ENCODE data around the gene SMAD7. TPM values are rescaled to one million over a fixed set of nuclear protein-coding genes. Genes with fewer than 3 reads are reported as not detected.

Gene SMAD7
- total RNA-seq, 1 experiment from 2014 or later: 19.6 TPM

DNA sequence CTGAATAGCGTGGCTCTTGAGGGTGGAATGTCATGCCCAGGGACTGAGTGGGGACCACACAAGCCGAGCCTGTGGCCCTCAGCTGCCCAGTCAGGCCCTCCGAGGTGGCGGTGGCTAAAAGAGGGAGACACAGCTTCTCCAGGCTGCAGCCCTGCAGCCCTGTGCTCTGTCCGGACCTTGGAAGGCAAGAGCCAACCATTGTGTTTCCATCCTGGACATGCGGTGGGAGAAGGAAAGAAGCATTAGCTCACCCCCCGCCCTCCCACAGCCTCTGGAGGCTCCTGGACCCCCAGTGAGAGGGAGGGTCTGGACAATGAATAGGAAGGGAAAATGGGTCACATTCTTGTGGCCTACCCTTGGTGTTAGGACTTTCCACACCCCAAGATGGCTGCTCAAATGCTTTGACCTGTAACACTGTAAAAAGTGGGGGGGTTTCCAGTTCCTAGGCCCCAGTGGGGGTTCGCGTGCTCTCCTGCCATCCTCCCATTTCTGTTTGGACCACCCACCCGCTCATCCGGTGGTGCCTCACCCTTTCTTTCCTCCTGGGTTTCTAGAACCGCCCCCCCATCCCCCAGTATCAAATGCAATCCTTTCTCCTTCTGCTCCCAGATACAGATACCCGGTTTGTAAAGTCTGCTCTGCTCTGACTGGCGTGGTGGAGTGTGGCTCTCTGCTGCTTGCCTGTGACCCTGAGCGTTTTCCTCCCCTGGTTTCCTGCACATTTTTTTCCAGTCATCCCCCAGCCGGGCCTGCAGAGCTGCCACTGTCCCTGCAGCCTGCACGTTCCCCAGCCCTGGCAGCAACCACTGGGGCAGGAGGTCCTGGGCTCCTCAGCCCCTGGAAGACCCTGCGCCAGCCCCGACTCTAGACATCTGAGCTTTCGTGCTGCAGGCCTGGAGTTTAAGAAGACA, 36.3 kb upstream of the SMAD7 start:
- DNase-seq (ENCODE audit: low read depth): no peak

DNA sequence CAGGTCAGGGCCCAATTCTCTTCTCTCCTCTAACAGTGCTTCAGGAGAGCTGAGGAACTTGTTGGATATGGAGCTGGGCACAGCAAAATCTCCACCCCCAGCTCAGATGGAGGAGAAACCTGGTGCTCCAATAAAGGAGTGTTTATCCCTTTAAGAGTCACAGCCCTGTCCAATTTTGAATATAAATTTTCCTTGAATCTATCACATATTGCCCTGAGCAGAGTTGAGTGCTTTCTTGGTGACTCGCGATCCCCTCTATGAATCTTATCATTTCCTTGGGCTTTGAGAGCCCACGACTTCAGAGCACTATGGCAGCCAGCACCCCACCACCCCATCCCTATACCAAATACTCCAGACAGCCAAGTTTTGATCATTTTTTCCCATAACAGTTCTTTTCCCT, 34.4 kb upstream of the SMAD7 start:
- no peak for DNase-seq (ENCODE audit: low read depth)

DNA sequence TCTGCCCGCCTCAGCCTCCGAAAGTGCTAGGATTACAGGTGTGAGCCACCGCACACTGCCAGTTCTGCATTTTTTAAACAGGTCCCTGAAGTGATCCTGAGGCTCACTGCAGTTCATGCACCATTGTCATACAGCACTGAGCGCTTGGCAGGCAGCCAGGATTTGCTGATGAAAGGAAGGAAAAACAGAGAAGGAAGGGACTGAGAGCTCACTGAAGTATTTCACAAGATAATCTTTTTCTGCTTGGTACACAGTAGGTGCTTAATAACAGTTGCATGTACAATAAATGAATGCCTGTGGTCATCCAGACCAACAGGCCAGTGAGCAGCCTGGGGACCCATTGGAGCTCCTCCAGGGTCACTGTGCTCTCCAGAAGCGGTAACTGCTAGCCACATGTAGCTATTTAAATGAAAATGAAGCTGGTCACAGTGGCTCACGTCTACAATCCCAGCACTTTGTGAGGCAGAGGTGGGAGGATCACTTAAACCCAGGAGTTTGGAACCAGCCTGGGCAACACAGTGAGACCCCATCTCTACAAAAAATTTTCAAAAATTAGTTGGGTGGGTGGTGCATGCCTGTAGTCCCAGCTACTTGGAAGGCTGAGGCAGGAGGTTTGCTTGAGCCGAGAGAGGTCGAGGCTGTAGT, 33.1 kb upstream of the SMAD7 start:
- no peak for DNase-seq (ENCODE audit: low read depth)

- DNase-seq (ENCODE audit: low read depth): no peak
Measured at GRCh38 chr18:48982266-48982665, 31.5 kb upstream of the SMAD7 start.

GRCh38 chr18:48979944-48980890, 29.5 kb upstream of the SMAD7 start:
- DNase-seq (ENCODE audit: low read depth): peak; percentile 79

DNA sequence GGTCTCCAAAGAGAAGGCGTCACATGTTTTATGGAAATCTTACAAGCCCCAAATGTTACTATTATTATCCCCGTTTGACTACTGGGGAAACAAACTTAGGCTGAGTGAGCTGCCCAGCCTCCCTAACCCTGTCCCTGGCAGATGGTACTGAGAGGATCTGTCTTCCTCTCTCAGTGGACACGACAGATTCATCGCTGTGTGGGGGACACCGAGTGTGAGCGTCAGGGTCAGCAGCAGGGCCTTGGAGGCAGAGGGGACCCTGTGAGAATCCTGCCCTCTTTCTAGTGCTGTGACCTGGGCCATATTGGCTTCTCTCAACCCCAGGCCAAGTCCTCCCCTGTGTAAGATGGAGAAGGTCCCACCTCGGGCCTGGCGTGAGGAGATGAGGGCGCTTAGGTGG, 27.1 kb upstream of the SMAD7 start:
- DNase-seq (ENCODE audit: low read depth): no peak

GRCh38 chr18:48975817-48976649, 25.3 kb upstream of the SMAD7 start:
- no peak for DNase-seq (ENCODE audit: low read depth)

DNA sequence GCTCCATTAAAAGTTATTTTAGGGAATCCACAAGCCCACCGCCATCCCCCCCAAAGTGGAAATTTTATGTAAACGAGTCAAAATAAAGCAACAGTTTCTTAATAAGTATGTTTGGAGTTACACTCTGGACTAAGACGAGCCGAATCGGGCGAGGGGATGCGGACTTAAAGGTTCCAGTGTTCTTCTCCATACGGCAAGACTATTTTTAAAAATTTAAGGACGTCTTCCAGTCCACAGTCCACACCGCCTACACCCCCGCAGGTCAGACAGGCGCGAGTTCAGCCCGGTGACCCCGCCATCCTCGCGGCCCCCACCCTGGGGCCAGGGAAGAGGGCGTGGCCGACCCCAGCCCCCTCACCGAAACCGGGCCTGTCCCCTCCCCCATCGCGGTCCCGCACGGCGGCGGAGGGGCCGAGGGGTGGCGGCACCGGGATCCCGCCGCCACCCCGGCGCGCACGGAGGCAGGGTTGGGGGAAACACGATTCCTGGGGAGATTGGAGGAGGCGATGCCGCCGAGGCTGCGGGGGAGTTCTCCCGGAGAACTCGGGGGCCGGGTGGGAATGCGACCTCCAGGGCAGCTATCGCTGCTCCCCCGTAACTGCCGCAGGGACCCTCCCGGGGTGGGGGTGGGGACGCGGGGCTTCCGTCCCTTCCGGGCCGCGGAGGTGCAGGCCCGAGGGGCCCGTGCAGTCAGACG, 24.5 kb upstream of the SMAD7 start:
- DNase-seq (ENCODE audit: low read depth): no peak

DNA sequence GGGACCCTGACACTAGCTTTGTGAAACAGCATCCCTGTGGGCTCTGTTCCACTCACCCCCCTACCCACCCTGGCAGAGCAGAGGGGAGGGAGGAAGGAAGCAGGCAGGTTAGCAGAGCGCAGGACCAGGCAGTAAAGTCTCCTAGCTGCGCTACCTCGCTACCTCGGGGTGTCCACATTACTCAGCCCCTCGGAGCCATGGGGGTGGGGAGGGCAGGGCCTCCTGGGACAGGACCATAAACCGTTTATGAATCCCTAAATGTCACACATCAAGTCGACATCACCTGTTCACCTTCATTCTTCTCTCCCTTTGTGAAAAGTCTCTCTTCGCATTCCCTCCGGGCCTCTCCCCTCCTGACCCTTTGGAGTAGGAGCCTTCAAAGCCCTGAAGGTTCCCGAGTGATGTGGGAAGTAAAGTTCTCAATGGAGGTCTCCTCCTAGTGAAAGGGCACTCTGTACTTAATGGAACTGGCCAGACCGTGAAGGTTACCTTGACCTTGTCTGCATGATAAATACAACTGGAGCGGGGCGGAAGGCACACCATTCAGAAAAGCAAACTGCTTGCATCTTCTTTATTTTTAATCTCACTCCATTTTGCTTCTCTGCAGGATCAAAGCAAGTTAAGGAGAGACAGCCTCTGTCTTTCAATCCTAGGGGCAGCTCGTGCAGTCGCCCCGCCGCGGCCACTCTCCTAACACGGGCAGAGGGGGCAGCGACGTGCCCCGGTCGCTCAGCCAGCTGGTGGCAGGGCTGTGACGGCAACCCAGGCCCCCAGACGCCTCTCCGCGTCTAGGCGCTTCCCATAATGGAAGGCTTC, 23.7 kb upstream of the SMAD7 start:
- DNase-seq (ENCODE audit: low read depth): no peak

GRCh38 chr18:48973731-48974130, 23.0 kb upstream of the SMAD7 start:
- DNase-seq (ENCODE audit: low read depth): no peak

DNA sequence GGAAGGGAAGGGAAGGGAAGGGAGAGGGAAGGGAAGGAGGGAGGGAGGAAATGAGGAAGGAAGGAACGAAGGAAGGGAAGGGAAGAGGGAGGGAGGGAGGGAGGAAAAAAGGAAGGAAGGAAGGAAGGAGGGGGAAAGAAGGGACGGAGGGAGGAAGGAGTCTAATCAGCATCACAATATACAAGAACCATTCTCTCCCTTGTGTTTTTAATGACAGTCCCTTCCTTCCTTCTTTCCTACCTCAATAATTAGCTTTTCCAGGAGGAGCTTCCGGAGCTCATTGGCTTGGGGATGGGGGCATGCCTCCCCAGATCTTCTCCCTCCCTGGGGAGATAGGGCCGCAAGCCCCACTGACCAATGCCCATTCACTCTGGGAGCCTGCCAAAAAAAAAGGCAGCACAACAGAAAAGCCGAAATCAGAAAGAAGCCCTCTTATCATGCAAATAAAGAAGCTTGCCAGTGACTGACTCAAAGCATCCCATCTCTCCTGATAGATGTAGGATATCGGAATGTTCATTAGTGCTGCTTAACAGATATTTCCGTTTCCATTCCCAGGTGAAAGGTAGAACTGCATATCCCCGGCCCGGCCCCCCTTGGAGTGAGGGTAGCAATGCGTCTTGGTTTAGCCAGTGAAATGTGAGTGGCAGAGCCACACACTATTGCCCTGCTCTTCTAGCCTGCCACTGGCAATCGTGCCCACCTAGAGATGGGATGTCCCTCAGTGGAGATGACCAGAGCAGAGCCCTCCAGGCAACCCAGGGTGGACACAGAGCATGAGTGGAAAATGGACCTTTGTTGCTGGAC, 17.8 kb upstream of the SMAD7 start:
- DNase-seq (ENCODE audit: low read depth): no peak

GRCh38 chr18:48967545-48967944, 16.8 kb upstream of the SMAD7 start:
- DNase-seq (ENCODE audit: low read depth): no peak

GRCh38 chr18:48966523-48966922, 15.8 kb upstream of the SMAD7 start:
- no peak for DNase-seq (ENCODE audit: low read depth)

- no peak for DNase-seq (ENCODE audit: low read depth)
Measured at GRCh38 chr18:48963586-48964470, 13.1 kb upstream of the SMAD7 start.

DNA sequence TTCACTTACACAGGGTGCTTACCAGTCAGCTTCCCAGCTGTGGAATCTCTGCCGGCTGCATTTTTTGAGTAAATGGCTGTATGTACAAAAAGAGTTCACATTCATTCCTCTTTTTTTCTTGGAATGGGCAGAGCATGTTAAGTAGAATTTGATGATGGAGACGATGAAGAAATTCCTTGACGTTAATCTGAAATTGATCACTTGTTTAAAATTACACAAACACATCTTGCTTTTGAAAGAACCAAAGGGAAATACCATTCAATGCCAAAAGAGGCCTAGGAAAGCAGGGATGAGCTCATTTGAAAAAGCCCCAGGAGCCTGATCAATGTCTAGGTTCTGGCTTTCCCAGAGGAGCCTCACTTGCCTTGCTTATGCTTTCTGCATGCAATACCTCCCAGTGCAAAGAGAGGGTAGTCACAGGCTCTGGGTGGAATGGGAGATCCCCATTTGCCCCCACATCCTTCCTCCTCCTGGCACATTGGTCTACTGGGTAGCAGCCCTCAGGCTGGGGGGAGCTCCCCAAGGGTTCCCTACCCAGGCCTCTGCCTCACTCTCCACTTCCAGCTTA, 12.3 kb upstream of the SMAD7 start:
- DNase-seq (ENCODE audit: low read depth): no peak

DNA sequence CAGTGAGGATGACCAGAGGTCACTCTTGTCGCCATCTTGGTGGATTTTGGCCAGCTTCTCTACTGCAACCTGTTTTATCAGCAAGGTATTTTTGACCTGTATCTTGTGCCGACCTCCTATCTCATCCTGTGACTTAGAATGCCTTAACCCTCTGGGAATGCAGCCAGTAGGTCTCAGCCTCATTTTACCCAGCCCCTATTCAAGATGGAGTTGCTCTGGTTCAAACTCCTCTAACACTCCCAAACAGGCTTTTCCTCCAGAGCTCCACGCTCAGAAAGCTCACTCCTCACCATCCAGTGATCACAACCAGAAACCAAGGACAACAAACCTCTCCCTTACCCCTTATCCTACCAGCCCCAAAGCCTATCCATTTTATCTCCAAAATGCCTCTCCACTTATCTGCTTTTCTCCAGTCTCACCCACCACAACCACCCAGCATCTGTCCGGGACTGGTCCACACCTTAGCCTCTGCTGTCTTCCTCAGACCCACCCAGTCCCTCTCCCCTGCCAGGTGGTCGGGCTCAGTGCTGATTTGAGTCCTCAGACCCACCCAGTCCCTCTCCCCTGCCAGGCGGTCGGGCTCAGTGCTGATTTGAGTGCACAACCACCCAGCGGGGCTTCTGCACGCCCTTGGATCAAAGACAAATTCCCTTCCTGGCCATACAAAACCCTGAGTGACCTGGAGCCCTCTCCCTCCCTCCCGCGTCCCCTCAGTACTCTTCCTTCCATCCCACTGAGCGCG, 11.7 kb upstream of the SMAD7 start:
- DNase-seq (ENCODE audit: low read depth): no peak

Measured in HT1080 (cell line).